HepG2 (cell line): Measurements from ENCODE around the gene KCNMA1.

Source experiments
- CHD4 ChIP-seq: fragments of 200-600 bp; sonication (generic); IDR thresholded peaks from 2 replicates; pipeline ENCODE4 v1.7.0; 2017; ENCODE audit warnings: mild to moderate bottlenecking, low read length, borderline replicate concordance
- CREB1 ChIP-seq, 2 experiments: fragments of 450-650 bp in 1 of 2; IDR thresholded peaks; 2 replicates each; pipeline ENCODE4 v1.6.1; 2016 to 2017; ENCODE audit warnings: control low read depth in 1 of 2, mild to moderate bottlenecking in 1 of 2, missing compliant biosample characterization in 1 of 2, missing genetic modification characterization in 1 of 2
- CTCF ChIP-seq: sonication (generic); formaldehyde crosslinking; IDR thresholded peaks from 2 replicates; pipeline ENCODE4 v1.5.0; 2020; ENCODE audit warnings: mild to moderate bottlenecking, missing genetic modification reagents, moderate library complexity
- REST ChIP-seq, 2 experiments: IDR thresholded peaks; 2 replicates each; pipeline ENCODE4 v1.6.1; 2011 to 2012; ENCODE audit warnings: low read length in 2 of 2, borderline replicate concordance in 1 of 2, low read depth in 1 of 2, mild to moderate bottlenecking in 1 of 2, moderate library complexity in 1 of 2
- ZNF503 ChIP-seq: sonication (generic); formaldehyde crosslinking; IDR thresholded peaks from 2 replicates; pipeline ENCODE4 v1.4.0; 2020; ENCODE audit warnings: missing genetic modification reagents

GRCh38 chr10:77029777-77030717 is 607.6 kb downstream of the KCNMA1 start:
- TF ChIP-seq REST (IDR thresholded peaks at IDR 0.05; ENCODE audit: borderline replicate concordance in 1 of 2, low read depth in 1 of 2, low read length in 2 of 2) (no peak), CREB1 (IDR thresholded peaks at IDR 0.05) (no peak), CREB1 (CRISPR knock-in tag; IDR thresholded peaks at IDR 0.05) (no peak), CTCF (CRISPR knock-in tag) (no peak), CHD4 (no peak), ZNF503 (CRISPR knock-in tag) (no peak)
